Measurements from ENCODE around the gene SCGB1A1.
A peak's percentile ranks its signal among the peaks of the same experiment; 100 is the strongest.
"Not testable (repeated sequence)": the region's sequence is repeated elsewhere in the genome, so short reads cannot be mapped to it uniquely, and the experiment has no call there.

SCGB1A1 gene

GRCh38 chr11:62444835-62445234 is 26.0 kb downstream of the SCGB1A1 start:
- FAIRE-seq (no peak), DNase-seq (ENCODE audit: insufficient read length, low spot score) (no peak)

- DNase-seq (ENCODE audit: insufficient read length, low spot score), result no peak
- no peak for FAIRE-seq
Observed at GRCh38 chr11:62445314-62445740, 26.5 kb downstream of the SCGB1A1 start.

GRCh38 chr11:62446091-62446490 is 27.3 kb downstream of the SCGB1A1 start:
- DNase-seq (ENCODE audit: insufficient read length, low spot score) (no peak), FAIRE-seq (no peak)

GRCh38 chr11:62449451-62449851 is 30.6 kb downstream of the SCGB1A1 start:
- DNase-seq (ENCODE audit: insufficient read length, low spot score) (no peak), FAIRE-seq (no peak)

GRCh38 chr11:62449912-62450311 is 31.1 kb downstream of the SCGB1A1 start:
- not testable (repeated sequence) for DNase-seq (ENCODE audit: insufficient read length, low spot score); FAIRE-seq

- no peak for DNase-seq (ENCODE audit: insufficient read length, low spot score)
- no peak for FAIRE-seq
Observed at GRCh38 chr11:62450543-62451240, 31.9 kb downstream of the SCGB1A1 start.

GRCh38 chr11:62451241-62451621 is 32.4 kb downstream of the SCGB1A1 start:
- DNase-seq (ENCODE audit: insufficient read length, low spot score), result no peak
- no peak for FAIRE-seq

- DNase-seq (ENCODE audit: insufficient read length, low spot score) (peak; percentile 45), FAIRE-seq (no peak)
Observed at GRCh38 chr11:62452261-62452660, 33.4 kb downstream of the SCGB1A1 start.

GRCh38 chr11:62452839-62453468 is 34.1 kb downstream of the SCGB1A1 start:
- FAIRE-seq, result no peak
- DNase-seq (ENCODE audit: insufficient read length, low spot score), result no peak

GRCh38 chr11:62456630-62457029 is 37.8 kb downstream of the SCGB1A1 start:
- DNase-seq (ENCODE audit: insufficient read length, low spot score) (no peak), FAIRE-seq (no peak)

- DNase-seq (ENCODE audit: insufficient read length, low spot score) (no peak), FAIRE-seq (no peak)
Observed at GRCh38 chr11:62457478-62457877, 38.6 kb downstream of the SCGB1A1 start.

- no peak for DNase-seq (ENCODE audit: insufficient read length, low spot score)
- no peak for FAIRE-seq
Observed at GRCh38 chr11:62458212-62459002, 39.6 kb downstream of the SCGB1A1 start.

- DNase-seq (ENCODE audit: insufficient read length, low spot score) (no peak), FAIRE-seq (no peak)
Observed at GRCh38 chr11:62459080-62459479, 40.2 kb downstream of the SCGB1A1 start.

- peak; percentile 52 for DNase-seq (ENCODE audit: insufficient read length, low spot score)
- FAIRE-seq, result no peak
Observed at GRCh38 chr11:62461740-62462507, 43.1 kb downstream of the SCGB1A1 start.

- FAIRE-seq (peak; percentile 4), DNase-seq (ENCODE audit: insufficient read length, low spot score) (no peak)
Observed at GRCh38 chr11:62462508-62462892, 43.7 kb downstream of the SCGB1A1 start.

GRCh38 chr11:62463121-62463542 is 44.3 kb downstream of the SCGB1A1 start:
- DNase-seq (ENCODE audit: insufficient read length, low spot score) (no peak), FAIRE-seq (no peak)

GRCh38 chr11:62464655-62465054 is 45.8 kb downstream of the SCGB1A1 start:
- DNase-seq (ENCODE audit: insufficient read length, low spot score), result no peak

GRCh38 chr11:62466444-62466843 is 47.6 kb downstream of the SCGB1A1 start:
- DNase-seq (ENCODE audit: insufficient read length, low spot score), result no peak
- no peak for FAIRE-seq

More at GRCh38 chr11:62464655-62465054, 45.8 kb downstream of the SCGB1A1 start:
- FAIRE-seq, result no peak

- DNase-seq (ENCODE audit: insufficient read length, low spot score), result no peak
- FAIRE-seq, result no peak
Observed at GRCh38 chr11:62468577-62468976, 49.7 kb downstream of the SCGB1A1 start.

- no peak for FAIRE-seq
- DNase-seq (ENCODE audit: insufficient read length, low spot score), result no peak
Observed at GRCh38 chr11:62471603-62472002, 52.8 kb downstream of the SCGB1A1 start.
